Loucy (cell line): ENCODE data around the gene ERFE.

Experiments
- H2AFZ ChIP-seq: fragments of 200-600 bp; sonication (generic); 2 replicates; pipeline ENCODE4 v1.6.0; 2016; ENCODE audit warnings: antibody characterized with exemption, mild to moderate bottlenecking, low read length, moderate library complexity
- H3F3A ChIP-seq: fragments of 200-600 bp; 2 replicates; pipeline ENCODE4 v1.6.0; 2016; ENCODE audit warnings: antibody characterized with exemption, low read depth, mild to moderate bottlenecking
- H3K27me3 ChIP-seq: fragments of 200-600 bp; sonication (generic); 2 replicates; pipeline ENCODE4 v1.6.1; 2014; ENCODE audit warnings: low read length, mild to moderate bottlenecking; ENCODE audit not compliant: insufficient read depth, poor library complexity, severe bottlenecking
- H3K36me3 ChIP-seq: fragments of 200-600 bp; sonication (generic); 2 replicates; pipeline ENCODE4 v1.6.1; 2016; ENCODE audit warnings: low read length; ENCODE audit not compliant: insufficient read depth
- H3K4me1 ChIP-seq: fragments of 200-600 bp; sonication (generic); 2 replicates; pipeline ENCODE4 v1.5.1; 2014; ENCODE audit warnings: low read length, mild to moderate bottlenecking; ENCODE audit not compliant: insufficient read depth, poor library complexity, severe bottlenecking
- H3K4me2 ChIP-seq: fragments of 200-600 bp; sonication (generic); 2 replicates; pipeline ENCODE4 v1.6.0; 2014; ENCODE audit warnings: antibody characterized with exemption, low read length, low read depth, mild to moderate bottlenecking; ENCODE audit not compliant: poor library complexity, severe bottlenecking
- H3K4me3 ChIP-seq: fragments of 200-600 bp; sonication (generic); 2 replicates; pipeline ENCODE4 v1.5.1; 2014; ENCODE audit warnings: low read length, mild to moderate bottlenecking, mixed read lengths; ENCODE audit not compliant: poor library complexity, severe bottlenecking
- H3K79me2 ChIP-seq: fragments of 200-600 bp; sonication (generic); 2 replicates; pipeline ENCODE4 v1.6.1; 2014; ENCODE audit warnings: low read length; ENCODE audit not compliant: insufficient read depth
- H3K9ac ChIP-seq: fragments of 200-600 bp; sonication (generic); 2 replicates; pipeline ENCODE4 v1.6.0; 2014; ENCODE audit warnings: mild to moderate bottlenecking, low read depth, low read length, moderate library complexity; ENCODE audit not compliant: poor library complexity, severe bottlenecking
- H3K9me2 ChIP-seq: fragments of 200-600 bp; sonication (generic); replicated peaks from 2 replicates; pipeline ENCODE4 v1.6.1; 2016; ENCODE audit warnings: low read depth, low read length, mixed read lengths
- H3K9me3 ChIP-seq: fragments of 200-600 bp; sonication (generic); 2 replicates; pipeline ENCODE4 v1.6.1; 2014; ENCODE audit warnings: mild to moderate bottlenecking, antibody characterized with exemption, low read length, low read depth; ENCODE audit not compliant: insufficient read depth
- H4K20me1 ChIP-seq: fragments of 200-600 bp; sonication (generic); 2 replicates; pipeline ENCODE4 v1.6.0; 2014; ENCODE audit warnings: antibody characterized with exemption, low read length, mild to moderate bottlenecking; ENCODE audit not compliant: insufficient read depth, poor library complexity, severe bottlenecking
- EZH2phosphoT487 ChIP-seq: fragments of 200-600 bp; IDR thresholded peaks from 2 replicates; pipeline ENCODE4 v1.6.1; 2018; ENCODE audit warnings: antibody characterized with exemption, mild to moderate bottlenecking, moderate library complexity, borderline replicate concordance
- TF ChIP-seq, protein P1 (sequence below): fragments of 200-600 bp; sonication (generic); conservative IDR thresholded peaks from 2 replicates; pipeline ENCODE4 v1.5.1; 2014; ENCODE audit warnings: mild to moderate bottlenecking, antibody characterized with exemption, low read length

ERFE gene

DNA sequence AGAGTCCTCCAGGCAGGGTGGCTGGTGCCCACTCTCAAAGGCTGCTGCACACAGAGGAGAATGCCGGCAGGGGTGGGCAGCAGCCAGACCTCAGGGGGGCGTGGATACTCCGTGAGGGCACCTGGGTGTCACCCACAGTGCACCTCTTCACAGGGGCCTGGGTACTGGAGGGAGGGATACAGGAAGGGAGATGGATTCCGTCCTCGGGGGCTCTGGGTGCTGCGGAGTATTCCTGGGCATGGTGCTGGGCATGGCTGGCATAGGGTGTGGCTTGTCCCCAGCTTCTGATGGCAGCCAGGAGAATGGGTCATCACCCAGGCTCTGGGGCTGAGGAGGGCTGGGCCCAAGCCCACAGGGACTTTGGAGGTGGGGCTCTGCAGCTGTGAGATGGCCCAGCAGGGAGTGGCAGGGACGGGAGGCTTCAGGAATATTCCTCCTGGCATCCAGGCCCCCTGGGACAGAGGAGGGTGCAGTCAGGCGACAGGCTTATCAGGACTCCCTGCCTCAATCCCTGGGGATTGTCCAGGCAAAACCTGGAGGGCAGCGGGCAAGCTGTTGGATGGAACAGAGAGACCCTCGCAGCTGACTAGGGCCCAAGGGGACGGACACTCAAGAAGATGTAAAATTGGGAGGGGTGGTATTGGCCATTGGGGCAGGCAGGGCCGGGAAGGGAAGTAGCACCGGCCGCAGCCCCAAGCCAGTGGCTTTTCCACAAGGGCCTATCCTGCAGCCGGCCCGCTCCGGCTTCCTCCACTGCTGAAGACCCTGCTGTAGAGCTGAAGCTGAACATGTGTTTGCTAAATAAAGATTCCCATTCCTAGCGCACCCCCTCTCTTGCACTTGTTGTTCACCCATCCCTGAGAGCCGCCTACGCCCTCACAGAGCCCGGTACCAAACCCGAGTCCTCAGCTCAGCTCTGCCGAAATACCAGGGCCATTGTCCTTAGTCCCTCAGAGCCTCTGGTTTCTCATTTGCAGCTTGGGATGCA, 26.0 kb upstream of the ERFE start:
- no peak overlapping the region for H2AFZ ChIP-seq
- no peaks in the 10 kb centered on the region for H3K9me2 ChIP-seq
- no peaks in the 10 kb centered on the region for H4K20me1 ChIP-seq
- no peak overlapping the region for H3K4me3 ChIP-seq
- no peaks in the 10 kb centered on the region for H3K79me2 ChIP-seq
- no peaks in the 10 kb centered on the region for H3K27me3 ChIP-seq
- H3K9me3 ChIP-seq, result no peaks in the 10 kb centered on the region
- TF ChIP-seq, protein P1, sequence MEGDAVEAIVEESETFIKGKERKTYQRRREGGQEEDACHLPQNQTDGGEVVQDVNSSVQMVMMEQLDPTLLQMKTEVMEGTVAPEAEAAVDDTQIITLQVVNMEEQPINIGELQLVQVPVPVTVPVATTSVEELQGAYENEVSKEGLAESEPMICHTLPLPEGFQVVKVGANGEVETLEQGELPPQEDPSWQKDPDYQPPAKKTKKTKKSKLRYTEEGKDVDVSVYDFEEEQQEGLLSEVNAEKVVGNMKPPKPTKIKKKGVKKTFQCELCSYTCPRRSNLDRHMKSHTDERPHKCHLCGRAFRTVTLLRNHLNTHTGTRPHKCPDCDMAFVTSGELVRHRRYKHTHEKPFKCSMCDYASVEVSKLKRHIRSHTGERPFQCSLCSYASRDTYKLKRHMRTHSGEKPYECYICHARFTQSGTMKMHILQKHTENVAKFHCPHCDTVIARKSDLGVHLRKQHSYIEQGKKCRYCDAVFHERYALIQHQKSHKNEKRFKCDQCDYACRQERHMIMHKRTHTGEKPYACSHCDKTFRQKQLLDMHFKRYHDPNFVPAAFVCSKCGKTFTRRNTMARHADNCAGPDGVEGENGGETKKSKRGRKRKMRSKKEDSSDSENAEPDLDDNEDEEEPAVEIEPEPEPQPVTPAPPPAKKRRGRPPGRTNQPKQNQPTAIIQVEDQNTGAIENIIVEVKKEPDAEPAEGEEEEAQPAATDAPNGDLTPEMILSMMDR, result no peak
- TF ChIP-seq EZH2phosphoT487, result no peak
- no peak overlapping the region for H3K4me2 ChIP-seq
- H3F3A ChIP-seq, result no peaks in the 10 kb centered on the region
- H3K36me3 ChIP-seq, result no peaks in the 10 kb centered on the region
- H3K4me1 ChIP-seq, result no peaks in the 10 kb centered on the region
- no peak overlapping the region for H3K9ac ChIP-seq

DNA sequence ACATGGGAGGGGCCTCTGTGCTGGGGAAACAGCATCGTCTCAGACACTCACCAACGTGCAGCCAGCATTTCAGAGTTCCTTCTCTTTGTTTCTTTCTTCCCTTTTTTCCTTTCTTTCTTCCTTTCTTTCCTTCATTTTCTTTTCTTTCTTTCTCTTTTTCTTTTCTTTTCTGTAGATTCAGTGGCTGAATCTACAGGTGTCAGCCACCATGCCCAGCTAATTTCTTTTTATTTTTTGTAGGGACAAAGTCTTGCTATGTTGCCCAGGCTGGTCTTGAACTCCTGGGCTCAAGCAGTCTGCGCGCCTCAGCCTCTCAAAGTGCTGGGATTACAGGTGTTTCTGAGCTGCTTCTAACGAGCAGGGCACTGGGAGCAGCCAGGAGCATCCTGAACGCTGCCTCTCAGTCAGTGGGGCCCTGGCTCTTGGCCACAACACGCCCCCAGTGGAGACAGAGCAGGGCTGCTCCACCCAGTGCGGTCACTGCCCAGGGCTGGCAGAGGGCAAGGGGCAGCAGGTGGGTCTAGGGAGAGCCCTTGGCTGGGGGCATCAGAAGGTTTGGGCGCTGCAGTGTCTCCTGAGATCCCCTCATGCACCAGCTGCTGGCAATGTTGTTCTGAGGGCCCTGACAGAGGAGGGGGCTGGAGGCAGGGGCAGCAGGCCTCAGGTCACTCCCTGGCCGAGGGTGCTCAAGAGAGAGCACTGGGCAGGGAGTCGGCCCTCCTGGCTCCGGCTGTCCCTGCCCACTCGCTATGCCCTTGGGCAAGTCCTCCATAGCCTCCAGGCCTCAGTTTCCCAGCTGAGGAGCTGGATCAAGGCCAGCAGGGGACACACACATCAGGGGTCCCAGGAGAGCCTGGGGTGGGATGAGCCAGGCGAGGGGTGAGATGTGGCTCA, 25.0 kb upstream of the ERFE start:
- Histone ChIP-seq H2AFZ (no peak overlapping the region), H3K9me3 (no peaks in the 10 kb centered on the region), H3K4me2 (no peak overlapping the region), H3K4me1 (no peaks in the 10 kb centered on the region), H3K27me3 (no peaks in the 10 kb centered on the region), H3F3A (no peaks in the 10 kb centered on the region), H3K36me3 (no peaks in the 10 kb centered on the region), H4K20me1 (no peaks in the 10 kb centered on the region), H3K4me3 (no peak overlapping the region), H3K9ac (no peak overlapping the region), H3K79me2 (no peaks in the 10 kb centered on the region), H3K9me2 (no peaks in the 10 kb centered on the region)
- TF ChIP-seq, protein P1, result no peak
- TF ChIP-seq EZH2phosphoT487, result no peak

DNA sequence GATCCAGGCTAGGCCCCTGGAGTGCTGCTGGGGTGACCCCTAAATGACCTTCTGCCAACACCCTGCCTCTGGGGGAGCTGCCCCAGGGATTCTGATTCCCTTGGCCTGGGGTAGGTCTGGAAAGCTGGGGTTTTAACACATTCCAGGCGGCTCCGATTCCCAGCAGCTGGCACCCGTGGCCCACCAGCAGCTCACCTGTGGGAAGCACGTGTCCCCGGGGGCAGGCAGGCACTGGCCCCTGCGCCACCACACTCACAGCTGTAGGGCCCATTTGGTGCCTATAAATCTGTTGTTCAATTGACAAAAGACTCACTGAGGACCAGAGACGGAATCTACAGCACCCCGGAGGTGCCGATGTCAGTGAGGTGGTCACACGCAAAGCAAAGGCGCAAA, 24.4 kb upstream of the ERFE start:
- Histone ChIP-seq H3K27me3 (no peaks in the 10 kb centered on the region), H3K4me2 (no peak overlapping the region), H3F3A (no peaks in the 10 kb centered on the region), H3K36me3 (no peaks in the 10 kb centered on the region), H3K79me2 (no peaks in the 10 kb centered on the region), H3K9me3 (no peaks in the 10 kb centered on the region), H4K20me1 (no peaks in the 10 kb centered on the region), H3K9ac (no peak overlapping the region), H3K9me2 (no peaks in the 10 kb centered on the region), H2AFZ (no peak overlapping the region), H3K4me1 (no peaks in the 10 kb centered on the region), H3K4me3 (no peak overlapping the region)
- no peak for TF ChIP-seq EZH2phosphoT487
- TF ChIP-seq, protein P1, result no peak
